H1 (cell line): Measurements from ENCODE around the gene UBR7. TPM values are rescaled to one million over a fixed set of nuclear protein-coding genes. Genes with fewer than 3 reads are reported as not detected.

Experiments used
- CTCF ChIA-PET: fragments of 300-600 bp; sonication (Branson Sonifier 250); formaldehyde crosslinking; loops from one replicate; lab custom pipeline; 2021; ENCODE audit not compliant: partially characterized antibody; lab: Charles Lee
- POLR2A ChIA-PET: fragments of 300-600 bp; sonication (Branson Sonifier 250); formaldehyde crosslinking; loops from one replicate; lab custom pipeline; 2021; ENCODE audit warnings: inconsistent platforms; ENCODE audit not compliant: partially characterized antibody; lab: Charles Lee
- DNase-seq, 2 experiments: peaks; one replicate each; pipeline versions ENCODE4 v3.0.0 to v3.0.0-alpha.2; 2010 to 2022; ENCODE audit warnings: low spot score in 2 of 2, low read depth in 1 of 2, mixed read lengths in 1 of 2
- FAIRE-seq: peaks from 2 replicates; lab custom pipeline; 2011; peaks lifted over from hg19 to GRCh38; lab: Jason Lieb, UNC
- H2AFZ ChIP-seq: 2 replicates; pipeline ENCODE4 v1.8.1; 2012; ENCODE audit warnings: low read length, inconsistent platforms
- H2AK5ac ChIP-seq: 2 replicates; pipeline ENCODE4 v1.6.1; 2013; ENCODE audit warnings: low read depth, low read length
- H2BK120ac ChIP-seq: replicated peaks from 2 replicates; pipeline ENCODE3; 2013; ENCODE audit warnings: low read depth, low read length, inconsistent platforms
- H2BK12ac ChIP-seq: 2 replicates; pipeline ENCODE4 v1.6.1; 2013; ENCODE audit warnings: low read depth, low read length
- H2BK15ac ChIP-seq: 2 replicates; pipeline ENCODE4 v1.6.1; 2013; ENCODE audit warnings: low read length
- H2BK20ac ChIP-seq: 2 replicates; pipeline ENCODE4 v1.6.1; 2013; ENCODE audit warnings: low read length
- H2BK5ac ChIP-seq: 2 replicates; pipeline ENCODE4 v1.6.1; 2013; ENCODE audit warnings: low read depth, low read length
- H3K14ac ChIP-seq: 2 replicates; pipeline ENCODE4 v1.6.1; 2013; ENCODE audit warnings: inconsistent platforms; ENCODE audit not compliant: insufficient read length
- H3K18ac ChIP-seq: 2 replicates; pipeline ENCODE4 v1.6.1; 2013; ENCODE audit warnings: low read length; ENCODE audit errors: extremely low read depth
- H3K23ac ChIP-seq: 2 replicates; pipeline ENCODE4 v1.6.1; 2013; ENCODE audit warnings: inconsistent platforms; ENCODE audit not compliant: insufficient read length
- H3K23me2 ChIP-seq: 2 replicates; pipeline ENCODE4 v1.6.1; 2013; ENCODE audit warnings: low read depth, low read length
- H3K27ac ChIP-seq: 2 replicates; pipeline ENCODE4 v1.6.1; 2011; ENCODE audit warnings: low read depth, low read length, inconsistent platforms
- H3K27me3 ChIP-seq, 4 experiments: replicated peaks in 1 of 4; 1 replicate in 1 of 4; 2 replicates in 3 of 4; pipeline versions ENCODE4 v1.6.1 to v1.8.1; 2011 to 2013; ENCODE audit warnings: low read length in 3 of 4, mild to moderate bottlenecking in 3 of 4, inconsistent platforms in 2 of 4, mixed read lengths in 2 of 4, moderate library complexity in 1 of 4; ENCODE audit not compliant: control insufficient read depth in 3 of 4, insufficient read depth in 3 of 4; ENCODE audit errors: extremely low read depth in 1 of 4
- H3K36me3 ChIP-seq, 4 experiments: 2 replicates each; pipeline versions ENCODE4 v1.6.1 to v1.8.1; 2011 to 2013; ENCODE audit warnings: mild to moderate bottlenecking in 4 of 4, low read length in 3 of 4, moderate library complexity in 2 of 4, control low read depth in 1 of 4, inconsistent platforms in 1 of 4; ENCODE audit not compliant: insufficient read depth in 4 of 4, control insufficient read depth in 2 of 4
- H3K4ac ChIP-seq: replicated peaks from 2 replicates; pipeline ENCODE3; 2013; ENCODE audit warnings: low read length, low read depth, mixed read lengths, inconsistent platforms; ENCODE audit not compliant: insufficient read length
- H3K4me1 ChIP-seq, 4 experiments: replicated peaks in 1 of 4; 1 replicate in 1 of 4; 2 replicates in 3 of 4; pipeline versions ENCODE4 v1.6.1 to v1.8.1; 2011 to 2013; ENCODE audit warnings: low read length in 3 of 4, inconsistent platforms in 2 of 4, mixed read lengths in 1 of 4; ENCODE audit not compliant: insufficient read depth in 4 of 4, control insufficient read depth in 3 of 4
- H3K4me2 ChIP-seq, 2 experiments: 2 replicates each; pipeline versions ENCODE4 v1.6.1 to v1.8.1; 2011 to 2013; ENCODE audit warnings: low read depth in 2 of 2, low read length in 2 of 2, control low read depth in 1 of 2, inconsistent platforms in 1 of 2, mild to moderate bottlenecking in 1 of 2; ENCODE audit not compliant: insufficient read depth in 1 of 2
- H3K4me3 ChIP-seq, 4 experiments: fragments of 200-600, 300-600 bp in 1 of 4; sonication (generic), shearing (Covaris generic), sonication (Bioruptor Twin) in 1 of 4; 2 replicates each; pipeline versions ENCODE4 v1.5.1 to v1.8.1; 2011 to 2016; ENCODE audit warnings: low read length in 4 of 4, low read depth in 3 of 4, control low read depth in 2 of 4, inconsistent platforms in 2 of 4, mild to moderate bottlenecking in 2 of 4, mixed read lengths in 1 of 4, moderate library complexity in 1 of 4; ENCODE audit not compliant: insufficient read depth in 2 of 4; ENCODE audit errors: extremely low read depth in 1 of 4
- H3K56ac ChIP-seq: replicated peaks from 2 replicates; pipeline ENCODE3; 2013; ENCODE audit warnings: low read depth, mild to moderate bottlenecking, mixed read lengths, low read length, inconsistent platforms; ENCODE audit not compliant: insufficient read length
- H3K79me1 ChIP-seq: 2 replicates; pipeline ENCODE4 v1.6.1; 2013; ENCODE audit warnings: low read depth, low read length, control low read depth
- H3K79me2 ChIP-seq, 2 experiments: 2 replicates each; pipeline versions ENCODE4 v1.6.1 to v1.8.1; 2012 to 2013; ENCODE audit warnings: low read length in 2 of 2, mild to moderate bottlenecking in 2 of 2, inconsistent platforms in 1 of 2; ENCODE audit not compliant: insufficient read depth in 2 of 2, control insufficient read depth in 1 of 2
- H3K9ac ChIP-seq, 4 experiments: replicated peaks in 1 of 4; 1 replicate in 1 of 4; 2 replicates in 3 of 4; pipeline versions ENCODE4 v1.6.1 to v1.8.1; 2011 to 2013; ENCODE audit warnings: low read depth in 3 of 4, low read length in 3 of 4, control low read depth in 2 of 4, mild to moderate bottlenecking in 2 of 4, moderate library complexity in 2 of 4, inconsistent platforms in 1 of 4; ENCODE audit errors: extremely low read depth in 1 of 4
- H3K9me3 ChIP-seq, 2 experiments: 2 replicates each; pipeline versions ENCODE4 v1.6.1 to v1.8.1; 2012 to 2013; ENCODE audit warnings: mild to moderate bottlenecking in 2 of 2, moderate library complexity in 2 of 2, control low read depth in 1 of 2, inconsistent platforms in 1 of 2, low read depth in 1 of 2, low read length in 1 of 2, mixed read lengths in 1 of 2; ENCODE audit not compliant: insufficient read depth in 2 of 2
- H4K20me1 ChIP-seq, 2 experiments: replicated peaks in 1 of 2; 2 replicates each; pipeline versions ENCODE3 to v1.8.1; 2011 to 2013; ENCODE audit warnings: inconsistent platforms in 2 of 2, low read length in 2 of 2, mild to moderate bottlenecking in 1 of 2; ENCODE audit not compliant: insufficient read depth in 2 of 2, control insufficient read depth in 1 of 2
- H4K5ac ChIP-seq: 2 replicates; pipeline ENCODE4 v1.6.1; 2013; ENCODE audit warnings: low read length, low read depth, mixed read lengths, inconsistent platforms; ENCODE audit not compliant: insufficient read length
- H4K8ac ChIP-seq: 2 replicates; pipeline ENCODE4 v1.8.0; 2013; ENCODE audit warnings: mild to moderate bottlenecking, moderate library complexity, low read length, inconsistent platforms; ENCODE audit not compliant: insufficient read depth; ENCODE audit errors: extremely low read depth
- H4K91ac ChIP-seq: replicated peaks from 2 replicates; pipeline ENCODE3; 2013; ENCODE audit warnings: low read length, mixed read lengths, inconsistent platforms; ENCODE audit not compliant: insufficient read length
- BACH1 ChIP-seq: IDR thresholded peaks from 2 replicates; pipeline ENCODE4 v1.6.1; 2012; ENCODE audit warnings: low read length, improper control_type of control experiment
- CTBP2 ChIP-seq: IDR thresholded peaks from 2 replicates; pipeline ENCODE4 v1.7.0; 2011; ENCODE audit warnings: borderline replicate concordance, mild to moderate bottlenecking, moderate library complexity, mixed read lengths, low read length; ENCODE audit not compliant: insufficient read depth, insufficient read length
- TCF12 ChIP-seq: IDR thresholded peaks from 2 replicates; pipeline ENCODE4 v1.6.1; 2011; ENCODE audit warnings: low read depth, mild to moderate bottlenecking, low read length
- WGBS, 2 experiments: shearing (Covaris generic) in 1 of 2; methylation state at CpG; one replicate each; pipeline versions ENCODE4 v1.1.6 to v1.1.7; 2013 to 2015; ENCODE audit warnings: low lambda C conversion rate in 2 of 2, mixed read lengths in 2 of 2, inconsistent platforms in 1 of 2, low coverage in 1 of 2, missing lambda C conversion rate in 1 of 2; ENCODE audit not compliant: insufficient replicate concordance in 2 of 2, insufficient coverage in 1 of 2, insufficient read length in 1 of 2; ENCODE audit errors: extremely low coverage in 1 of 2, missing lambda C conversion rate in 1 of 2; 5-methylcytosine and 5-hydroxymethylcytosine counted together
- polyA plus RNA-seq, 7 experiments: library from polyadenylated mRNA; depleted of rRNA in 3 of 7; stranded (reverse) in 5 of 7; unstranded in 2 of 7; fragments of >200 nt in 5 of 7; fragments of 200-250 nt in 2 of 7; gene quantifications; 1 replicate in 5 of 7; 2 replicates in 1 of 7; 4 replicates in 1 of 7; pipeline versions ENCODE4 v1.2.1 to v1.2.3, GENCODE V29; 2011 to 2013; ENCODE audit warnings: missing spikeins in 2 of 7, mixed read lengths in 2 of 7
- total RNA-seq: library from RNA; stranded (reverse); fragmentation: NEBNext Ultra II Directional; extraction: Animal tissue kit (Norgen Biotek cat#: 25700); gene quantifications from 2 replicates; pipeline ENCODE4 v1.2.1, GENCODE V29; 2021
- TF ChIP-seq, protein P1 (sequence below): IDR thresholded peaks from 2 replicates; pipeline ENCODE4 v1.6.1; 2012; ENCODE audit warnings: low read length, inconsistent platforms

UBR7 gene
- total and polyA plus RNA-seq, 2 of the 8 experiments (the other 6 are each of a cell fraction or from before 2014, with no cell fraction given), result 20.1 to 28.4 TPM

DNA sequence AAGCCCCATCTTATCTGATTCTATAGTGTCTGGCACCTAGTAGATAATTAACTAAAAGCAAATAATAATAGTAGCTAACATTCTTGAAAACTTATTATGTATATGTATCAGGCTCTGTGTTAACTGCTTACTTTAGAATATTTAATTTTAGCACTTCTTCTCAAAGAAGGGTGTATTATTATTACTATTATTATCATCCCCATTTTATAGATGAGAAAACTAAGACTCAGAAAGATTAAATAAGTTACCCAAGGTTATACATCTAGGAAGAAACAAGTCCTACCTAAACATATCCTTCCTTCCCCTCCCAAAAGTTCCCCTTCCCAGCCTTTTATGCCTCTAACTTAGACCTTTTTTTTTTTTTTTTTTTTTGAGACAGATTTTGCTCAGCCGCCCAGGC is 61.4 kb downstream of the UBR7 start:
- Histone ChIP-seq H3K4me2 (no peak overlapping the region), H2BK15ac (no peak overlapping the region), H3K27ac (no peak overlapping the region), H3K56ac (no peak overlapping the region), H4K20me1 (peaks cover 0 to 2% of the 10 kb centered on the region in 2 experiments), H3K23me2 (no peaks in the 10 kb centered on the region; the same call in 1 of the 2 replicates), H2BK20ac (no peak overlapping the region), H2BK5ac (no peak overlapping the region), H3K4me1 (no peaks in the 10 kb centered on the region), H3K9me3 (no peaks in the 10 kb centered on the region)
- FAIRE-seq, result no peak
- TF ChIP-seq TCF12 (no peak), BACH1 (no peak), CTBP2 (no peak)
- TF ChIP-seq, protein P1, sequence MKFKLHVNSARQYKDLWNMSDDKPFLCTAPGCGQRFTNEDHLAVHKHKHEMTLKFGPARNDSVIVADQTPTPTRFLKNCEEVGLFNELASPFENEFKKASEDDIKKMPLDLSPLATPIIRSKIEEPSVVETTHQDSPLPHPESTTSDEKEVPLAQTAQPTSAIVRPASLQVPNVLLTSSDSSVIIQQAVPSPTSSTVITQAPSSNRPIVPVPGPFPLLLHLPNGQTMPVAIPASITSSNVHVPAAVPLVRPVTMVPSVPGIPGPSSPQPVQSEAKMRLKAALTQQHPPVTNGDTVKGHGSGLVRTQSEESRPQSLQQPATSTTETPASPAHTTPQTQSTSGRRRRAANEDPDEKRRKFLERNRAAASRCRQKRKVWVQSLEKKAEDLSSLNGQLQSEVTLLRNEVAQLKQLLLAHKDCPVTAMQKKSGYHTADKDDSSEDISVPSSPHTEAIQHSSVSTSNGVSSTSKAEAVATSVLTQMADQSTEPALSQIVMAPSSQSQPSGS, result no peak
- TF ChIP-seq, all 59 proteins: peak for 0
- Histone ChIP-seq H2BK12ac (no peak overlapping the region), H2BK120ac (no peak overlapping the region), H3K79me1 (peaks cover 2% of the 10 kb centered on the region; the same call in 1 of the 2 replicates), H4K8ac (no peak overlapping the region), H3K27me3 (no peaks in the 10 kb centered on the region), H4K91ac (no peak overlapping the region), H3K79me2 (peaks cover 2 to 3% of the 10 kb centered on the region in 2 experiments; a peak in 2 of 4 replicates), H2AK5ac (no peak overlapping the region), H3K4ac (no peak overlapping the region), H2AFZ (no peak overlapping the region), H3K4me3 (no peak overlapping the region), H3K14ac (no peak overlapping the region), H3K18ac (no peak overlapping the region), H3K36me3 (peaks cover 0 to 3% (median under 1%) of the 10 kb centered on the region in 4 experiments; a peak in 3 of 8 replicates), H3K9ac (no peak overlapping the region), H3K23ac (no peak overlapping the region), H4K5ac (no peak overlapping the region)
- ChIA-PET CTCF (no interaction called here), POLR2A (no interaction called here)
- no CpG with 5 or more reads among the region's 1 CpG for WGBS, 2 experiments
- DNase-seq, result no peak
